RWPE2 (cell line): Measurements from ENCODE around the gene SAMD5.
"Not testable (repeated sequence)": the region's sequence is repeated elsewhere in the genome, so short reads cannot be mapped to it uniquely, and the experiment has no call there.

Experiments used
- ATAC-seq: fragments of 200-7000 bp; cut with Tn5 transposase; 3 replicates; pipeline ENCODE4 v1.9.1; 2021; ENCODE audit warnings: low read depth
- DNase-seq: peaks from one replicate; pipeline ENCODE4 v3.0.0-alpha.2; 2020; ENCODE audit warnings: low spot score
- H3K27ac ChIP-seq: fragments of 450-650 bp; 2 replicates; pipeline ENCODE4 v1.5.1; 2017; ENCODE audit warnings: mild to moderate bottlenecking; ENCODE audit not compliant: poor library complexity, severe bottlenecking
- H3K27me3 ChIP-seq: fragments of 250-450 bp; sonication (Bioruptor Pico); 2 replicates; pipeline ENCODE4 v1.5.1; 2021; ENCODE audit warnings: mild to moderate bottlenecking, moderate library complexity; ENCODE audit not compliant: insufficient read depth, poor library complexity, severe bottlenecking
- H3K36me3 ChIP-seq: fragments of 250-450 bp; sonication (Bioruptor Pico); 2 replicates; pipeline ENCODE4 v1.5.1; 2020; ENCODE audit warnings: low read depth, mild to moderate bottlenecking, moderate library complexity
- H3K4me1 ChIP-seq: fragments of 250-450 bp; sonication (Bioruptor Pico); 2 replicates; pipeline ENCODE4 v1.5.1; 2021; ENCODE audit warnings: mild to moderate bottlenecking, moderate library complexity; ENCODE audit not compliant: insufficient read depth, poor library complexity, severe bottlenecking
- H3K4me3 ChIP-seq: fragments of 250-450 bp; sonication (Bioruptor Pico); 2 replicates; pipeline ENCODE4 v1.5.1; 2021; ENCODE audit warnings: mild to moderate bottlenecking, moderate library complexity; ENCODE audit not compliant: severe bottlenecking
- H3K9me3 ChIP-seq: fragments of 250-450 bp; sonication (Bioruptor Pico); 2 replicates; pipeline ENCODE4 v1.5.1; 2021; ENCODE audit warnings: mild to moderate bottlenecking, moderate library complexity; ENCODE audit not compliant: severe bottlenecking
- TF ChIP-seq, protein P1 (sequence below): fragments of 450-650 bp; IDR thresholded peaks from one replicate; pipeline ENCODE4 v1.5.1; 2017; ENCODE audit warnings: mild to moderate bottlenecking, moderate library complexity; ENCODE audit not compliant: poor library complexity, severe bottlenecking

The SAMD5 gene

DNA sequence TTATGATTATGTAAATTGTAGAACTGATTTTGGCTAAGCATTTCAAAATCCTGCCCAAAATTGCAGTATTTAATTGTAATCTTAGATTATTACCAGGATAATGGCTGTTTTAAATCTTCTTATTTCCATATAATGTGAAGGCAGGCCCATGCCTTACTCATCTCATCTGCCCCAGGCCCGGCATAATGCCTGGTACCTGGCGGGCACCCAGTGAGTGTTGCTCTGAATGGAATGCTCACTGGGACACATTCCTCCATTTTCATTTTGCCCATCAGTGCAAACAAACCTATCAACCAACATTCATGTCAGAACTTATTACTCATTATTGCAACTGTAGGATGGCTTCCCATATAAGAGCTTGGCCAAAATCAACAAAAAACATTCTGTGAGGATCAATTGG is 22.8 kb downstream of the SAMD5 start:
- Histone ChIP-seq H3K27me3 (no peaks in the 10 kb centered on the region), H3K9me3 (no peaks in the 10 kb centered on the region), H3K4me3 (no peak overlapping the region), H3K27ac (no peak overlapping the region), H3K36me3 (no peaks in the 10 kb centered on the region), H3K4me1 (no peaks in the 10 kb centered on the region)
- no peak for ATAC-seq
- TF ChIP-seq, protein P1, sequence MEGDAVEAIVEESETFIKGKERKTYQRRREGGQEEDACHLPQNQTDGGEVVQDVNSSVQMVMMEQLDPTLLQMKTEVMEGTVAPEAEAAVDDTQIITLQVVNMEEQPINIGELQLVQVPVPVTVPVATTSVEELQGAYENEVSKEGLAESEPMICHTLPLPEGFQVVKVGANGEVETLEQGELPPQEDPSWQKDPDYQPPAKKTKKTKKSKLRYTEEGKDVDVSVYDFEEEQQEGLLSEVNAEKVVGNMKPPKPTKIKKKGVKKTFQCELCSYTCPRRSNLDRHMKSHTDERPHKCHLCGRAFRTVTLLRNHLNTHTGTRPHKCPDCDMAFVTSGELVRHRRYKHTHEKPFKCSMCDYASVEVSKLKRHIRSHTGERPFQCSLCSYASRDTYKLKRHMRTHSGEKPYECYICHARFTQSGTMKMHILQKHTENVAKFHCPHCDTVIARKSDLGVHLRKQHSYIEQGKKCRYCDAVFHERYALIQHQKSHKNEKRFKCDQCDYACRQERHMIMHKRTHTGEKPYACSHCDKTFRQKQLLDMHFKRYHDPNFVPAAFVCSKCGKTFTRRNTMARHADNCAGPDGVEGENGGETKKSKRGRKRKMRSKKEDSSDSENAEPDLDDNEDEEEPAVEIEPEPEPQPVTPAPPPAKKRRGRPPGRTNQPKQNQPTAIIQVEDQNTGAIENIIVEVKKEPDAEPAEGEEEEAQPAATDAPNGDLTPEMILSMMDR, result no peak
- DNase-seq, result no peak

DNA sequence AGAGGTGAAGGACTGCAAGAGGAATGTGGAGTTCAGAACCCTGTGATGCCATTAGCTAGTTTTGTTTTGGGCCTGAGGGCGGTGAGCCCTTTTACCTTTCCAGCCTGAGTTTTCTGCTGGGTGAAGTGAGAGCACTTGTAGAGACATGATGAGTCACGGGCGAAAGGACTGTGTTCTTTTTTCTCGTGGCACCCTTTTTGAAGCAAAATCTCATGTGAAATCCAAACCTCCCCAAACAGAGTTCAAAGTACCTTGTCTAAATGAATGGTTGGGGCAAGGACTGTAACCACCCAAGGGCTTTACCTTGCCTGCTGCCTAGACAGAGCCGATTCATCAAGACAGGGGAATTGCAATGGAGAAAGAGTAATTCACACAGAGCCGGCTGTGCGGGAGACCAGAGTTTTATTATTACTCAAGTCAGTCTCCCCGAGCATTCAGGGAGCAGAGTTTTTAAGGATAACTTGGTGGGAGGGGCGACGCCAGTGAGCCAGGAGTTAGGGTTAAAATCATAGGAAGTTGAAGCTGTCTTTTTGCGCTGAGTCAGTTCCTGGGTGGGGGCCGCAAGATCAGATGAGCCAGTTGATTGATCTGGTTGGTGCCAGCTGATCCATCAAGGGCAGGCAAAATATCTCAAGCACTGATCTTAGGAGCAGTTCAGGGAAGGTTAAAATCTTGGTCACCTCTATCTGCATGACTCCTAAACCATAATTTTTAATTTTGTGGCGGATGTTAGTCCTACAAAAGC is 25.8 kb downstream of the SAMD5 start:
- DNase-seq, result no peak
- Histone ChIP-seq H3K36me3 (no peaks in the 10 kb centered on the region), H3K9me3 (no peaks in the 10 kb centered on the region), H3K4me3 (no peak overlapping the region), H3K4me1 (no peaks in the 10 kb centered on the region), H3K27me3 (no peaks in the 10 kb centered on the region), H3K27ac (no peak overlapping the region)
- TF ChIP-seq, protein P1, result no peak
- no peak for ATAC-seq

DNA sequence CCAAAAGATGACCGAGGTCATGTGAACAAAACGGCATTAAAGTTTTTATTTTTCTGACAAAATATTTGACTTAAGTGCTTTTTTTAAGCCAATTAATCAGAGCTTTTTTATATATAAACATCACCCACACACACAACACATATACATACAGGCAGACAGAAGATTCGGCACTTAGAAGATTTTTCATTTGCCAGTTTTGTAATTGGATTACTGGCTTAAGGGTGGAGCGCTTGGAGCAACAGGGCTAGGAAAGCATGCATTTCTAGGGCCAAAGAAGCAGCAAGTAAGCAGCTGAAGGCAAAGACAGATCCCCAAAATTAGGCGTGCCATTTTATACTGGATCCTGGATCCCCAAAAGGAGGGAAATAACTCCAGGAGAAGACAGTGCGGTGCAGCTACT is 30.3 kb downstream of the SAMD5 start:
- DNase-seq, result no peak
- TF ChIP-seq, protein P1, result no peak
- no peaks in the 10 kb centered on the region for H3K36me3 ChIP-seq
- no peak overlapping the region for H3K27ac ChIP-seq
- no peaks in the 10 kb centered on the region for H3K9me3 ChIP-seq
- no peak for ATAC-seq
- no peaks in the 10 kb centered on the region for H3K27me3 ChIP-seq
- H3K4me3 ChIP-seq, result no peak overlapping the region
- no peaks in the 10 kb centered on the region for H3K4me1 ChIP-seq

DNA sequence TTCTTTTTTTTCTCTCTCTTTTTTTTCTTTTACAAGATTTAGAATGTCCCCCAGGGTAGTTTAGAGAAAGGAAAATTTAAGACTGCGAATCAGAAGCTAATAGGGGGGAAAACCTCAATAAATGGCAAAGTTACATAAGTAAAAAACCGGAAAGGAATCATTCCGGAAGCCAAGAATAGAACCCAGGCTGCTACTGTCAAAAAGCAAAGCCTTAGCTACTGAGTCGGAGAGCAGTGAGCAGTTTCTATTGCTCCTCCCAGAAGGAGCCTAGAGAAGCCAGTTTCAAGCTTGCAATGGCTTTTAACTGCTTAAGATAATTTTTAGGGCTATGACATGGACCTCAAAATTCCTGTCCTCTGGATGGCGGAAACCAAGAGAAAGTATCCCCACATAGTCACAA is 31.6 kb downstream of the SAMD5 start:
- Histone ChIP-seq H3K9me3 (no peaks in the 10 kb centered on the region), H3K36me3 (no peaks in the 10 kb centered on the region), H3K4me3 (no peak overlapping the region), H3K4me1 (no peaks in the 10 kb centered on the region), H3K27me3 (no peaks in the 10 kb centered on the region), H3K27ac (no peak overlapping the region)
- TF ChIP-seq, protein P1, result no peak
- ATAC-seq (no peak), DNase-seq (no peak)

DNA sequence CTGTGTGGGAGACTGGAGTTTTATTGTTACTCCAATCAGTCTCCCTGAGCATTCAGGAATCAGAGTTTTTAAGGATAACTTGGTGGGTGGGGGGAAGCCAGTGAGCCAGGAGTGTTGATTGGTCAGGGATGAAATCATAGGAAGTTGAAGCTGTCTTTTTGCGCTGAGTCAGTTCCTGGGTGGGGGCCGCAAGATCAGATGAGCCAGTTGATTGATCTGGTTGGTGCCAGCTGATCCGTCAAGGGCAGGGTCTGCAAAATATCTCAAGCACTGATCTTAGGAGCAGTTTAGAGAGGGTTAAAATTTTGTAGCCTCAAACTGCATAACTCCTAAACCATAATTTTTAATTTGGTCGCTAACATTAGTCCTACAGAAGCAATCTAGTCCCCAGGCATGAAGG is 33.9 kb downstream of the SAMD5 start:
- ATAC-seq, H3K36me3 ChIP-seq, H3K4me1 ChIP-seq, DNase-seq, H3K4me3 ChIP-seq, H3K9me3 ChIP-seq, H3K27ac ChIP-seq, H3K27me3 ChIP-seq: not testable (repeated sequence)
